Breast epithelium (tissue), 4 donors: Measurements from ENCODE around the gene HES7. TPM values are rescaled to one million over a fixed set of nuclear protein-coding genes. Genes with fewer than 3 reads are reported as not detected.

Experiments used
- DNase-seq, 2 donors: peaks; one replicate each; pipeline ENCODE4 v3.0.0-alpha.2; 2019; ENCODE audit warnings: low spot score in 2 of 2
- H3K27ac ChIP-seq, 2 donors: fragments of 200-600 bp; sonication (generic) in 1 of 2; one replicate each; pipeline ENCODE4 v1.5.1; 2016 to 2019; ENCODE audit warnings: mild to moderate bottlenecking in 1 of 2
- H3K27me3 ChIP-seq, 2 donors: fragments of 200-600 bp; sonication (generic) in 1 of 2; one replicate each; pipeline versions ENCODE4 v1.5.1 to v1.6.0; 2017 to 2019; ENCODE audit warnings: control low read depth in 1 of 2, mild to moderate bottlenecking in 1 of 2
- H3K36me3 ChIP-seq: fragments of 200-600 bp; one replicate; pipeline ENCODE4 v1.5.1; 2019
- H3K4me1 ChIP-seq, 2 donors: fragments of 200-600 bp; sonication (generic); one replicate each; pipeline ENCODE4 v1.5.1; 2016 to 2019; ENCODE audit warnings: control low read depth in 1 of 2
- H3K4me3 ChIP-seq, 3 donors: fragments of 200-600 bp; sonication (generic); 1 replicate in 2 of 3; 2 replicates in 1 of 3; pipeline ENCODE4 v1.5.1; 2016 to 2019; ENCODE audit warnings: mild to moderate bottlenecking in 3 of 3, moderate library complexity in 2 of 3
- H3K9me3 ChIP-seq, 2 donors: fragments of 200-600 bp; sonication (generic) in 1 of 2; one replicate each; pipeline ENCODE4 v1.5.1; 2016 to 2019; ENCODE audit warnings: control low read depth in 1 of 2
- CTCF ChIP-seq, 3 donors: fragments of 450-650 bp; IDR thresholded peaks; one replicate each; pipeline ENCODE4 v1.5.1; 2016 to 2017; ENCODE audit warnings: antibody characterized with exemption in 3 of 3, mild to moderate bottlenecking in 3 of 3, moderate library complexity in 3 of 3
- POLR2A ChIP-seq: fragments of 450-650 bp; IDR thresholded peaks from one replicate; pipeline ENCODE4 v1.6.1; 2016; ENCODE audit warnings: antibody characterized with exemption, mild to moderate bottlenecking, moderate library complexity
- POLR2AphosphoS5 ChIP-seq, 3 donors: sonication (generic); formaldehyde crosslinking; IDR thresholded peaks; one replicate each; pipeline ENCODE4 v1.6.1; 2017; ENCODE audit warnings: antibody characterized with exemption in 3 of 3
- intact Hi-C: fragments of 100-400 bp; cut with DNase I; formaldehyde crosslinking; loops from one replicate; pipeline ENCODE4 v1.15.1; 2023; ENCODE audit warnings: low total_unique reads
- total RNA-seq, 3 donors: library from RNA; depleted of rRNA; stranded (reverse); fragments of >200 nt; gene quantifications; one replicate each; pipeline ENCODE4 v1.1.0, GENCODE V29; 2016

HES7 gene
- total RNA-seq, 3 donors from 2014 or later = not detected

- intact Hi-C loops = no loop called here
- H3K36me3 ChIP-seq = peaks cover 46% of the 10 kb centered on the region
- no peak for DNase-seq
- peak overlapping the region; percentile 65 to 99 for H3K27ac ChIP-seq
- TF ChIP-seq CTCF (IDR thresholded peaks at IDR 0.05) (no peak), POLR2A (no peak), POLR2AphosphoS5 (IDR thresholded peaks at IDR 0.05) (no peak)
- no peaks in the 10 kb centered on the region for H3K27me3 ChIP-seq
- H3K9me3 ChIP-seq = no peaks in the 10 kb centered on the region
- peaks cover 5 to 6% of the 10 kb centered on the region in 2 donors for H3K4me1 ChIP-seq
- no peak overlapping the region for H3K4me3 ChIP-seq
These were observed 23.4 kb upstream of the HES7 start for GRCh38 chr17:8147141-8147804.

GRCh38 chr17:8146381-8147140 is 22.7 kb upstream of the HES7 start:
- H3K27ac ChIP-seq = peak overlapping the region; percentile 65 to 99
- no peak for DNase-seq
- H3K27me3 ChIP-seq = no peaks in the 10 kb centered on the region
- H3K4me3 ChIP-seq = no peak overlapping the region
- H3K4me1 ChIP-seq = peaks cover 5 to 6% of the 10 kb centered on the region in 2 donors
- no peaks in the 10 kb centered on the region for H3K9me3 ChIP-seq
- TF ChIP-seq CTCF (IDR thresholded peaks at IDR 0.05) = no peak
- TF ChIP-seq POLR2AphosphoS5 (IDR thresholded peaks at IDR 0.05) = peak in 1 of 3 donors; percentile 18
- TF ChIP-seq POLR2A = no peak
- intact Hi-C loops = no loop called here
- H3K36me3 ChIP-seq = peaks cover 53% of the 10 kb centered on the region

- intact Hi-C loops = no loop called here
- no peak for DNase-seq
- H3K4me1 ChIP-seq = peaks cover 3 to 5% of the 10 kb centered on the region in 2 donors
These were observed 21.9 kb upstream of the HES7 start for GRCh38 chr17:8145811-8146210.

GRCh38 chr17:8144401-8145231 is 20.7 kb upstream of the HES7 start:
- Histone ChIP-seq H3K4me3 (no peak overlapping the region), H3K4me1 (no peaks in the 10 kb centered on the region), H3K9me3 (no peaks in the 10 kb centered on the region), H3K36me3 (peaks cover 52% of the 10 kb centered on the region), H3K27ac (peak overlapping the region; percentile 25 to 55), H3K27me3 (no peaks in the 10 kb centered on the region)
- TF ChIP-seq POLR2A = no peak
- TF ChIP-seq CTCF (IDR thresholded peaks at IDR 0.05) = no peak
- no peak for TF ChIP-seq POLR2AphosphoS5 (IDR thresholded peaks at IDR 0.05)
- DNase-seq = no peak
- intact Hi-C loops = no loop called here

More at GRCh38 chr17:8145811-8146210, 21.9 kb upstream of the HES7 start:
- TF ChIP-seq POLR2AphosphoS5 (IDR thresholded peaks at IDR 0.05) (peak in 1 of 3 donors; percentile 3), POLR2A (no peak)
- Histone ChIP-seq H3K27ac (peak overlapping the region; percentile 65 to 99), H3K4me3 (no peak overlapping the region), H3K9me3 (no peaks in the 10 kb centered on the region), H3K36me3 (peaks cover 53% of the 10 kb centered on the region), H3K27me3 (no peaks in the 10 kb centered on the region)

GRCh38 chr17:8143581-8144400 is 19.9 kb upstream of the HES7 start:
- Histone ChIP-seq H3K4me1 (no peaks in the 10 kb centered on the region), H3K9me3 (no peaks in the 10 kb centered on the region), H3K27me3 (no peaks in the 10 kb centered on the region), H3K27ac (peak overlapping the region; percentile 46 to 70), H3K36me3 (peaks cover 49% of the 10 kb centered on the region), H3K4me3 (no peak overlapping the region)
- peak in 1 of 2 donors; percentile 54 for DNase-seq
- intact Hi-C loops = no loop called here
- TF ChIP-seq CTCF (IDR thresholded peaks at IDR 0.05) = no peak
- TF ChIP-seq POLR2AphosphoS5 (IDR thresholded peaks at IDR 0.05) = no peak
- no peak for TF ChIP-seq POLR2A
